GM12878 (cell line): ENCODE results near the gene PSAPL1.

Source experiments
- BRCA1 ChIP-seq: IDR thresholded peaks from 2 replicates; pipeline ENCODE4 v1.6.1; 2011; ENCODE audit warnings: low read depth, low read length, improper control_type of control experiment
- CBX5 ChIP-seq: sonication (generic); IDR thresholded peaks from 2 replicates; pipeline ENCODE4 v1.6.1; 2016; ENCODE audit warnings: low read depth, moderate library complexity, mild to moderate bottlenecking, inconsistent platforms
- CTCF ChIP-seq, 3 experiments: IDR thresholded peaks in 2 of 3; conservative IDR thresholded peaks in 1 of 3; 2 replicates each; pipeline ENCODE4 v1.5.1; 2011; ENCODE audit warnings: low read depth in 3 of 3, low read length in 3 of 3, mild to moderate bottlenecking in 3 of 3, control low read depth in 2 of 3, moderate library complexity in 2 of 3, inconsistent platforms in 1 of 3, mixed read lengths in 1 of 3; ENCODE audit not compliant: control insufficient read depth in 2 of 3, insufficient read depth in 1 of 3; ENCODE audit errors: extremely low read depth in 1 of 3
- EZH2 ChIP-seq: IDR thresholded peaks from 2 replicates; pipeline ENCODE4 v1.6.1; 2012; ENCODE audit warnings: low read depth, mild to moderate bottlenecking, control low read depth, inconsistent platforms, low read length, borderline replicate concordance; ENCODE audit not compliant: control insufficient read depth
- POLR2A ChIP-seq: IDR thresholded peaks from 2 replicates; pipeline ENCODE4 v1.6.1; 2011; ENCODE audit warnings: low read depth, mild to moderate bottlenecking, low read length
- POLR2AphosphoS5 ChIP-seq: IDR thresholded peaks from 2 replicates; pipeline ENCODE4 v1.6.1; 2011; ENCODE audit warnings: mild to moderate bottlenecking, low read length, inconsistent platforms
- RAD51 ChIP-seq: fragments of 450-650 bp; IDR thresholded peaks from 2 replicates; pipeline ENCODE4 v1.6.1; 2016; ENCODE audit warnings: moderate library complexity, mild to moderate bottlenecking, inconsistent platforms
- SKIL ChIP-seq: fragments of 450-650 bp; IDR thresholded peaks from 2 replicates; pipeline ENCODE4 v1.6.1; 2017; ENCODE audit warnings: mild to moderate bottlenecking, low read depth, inconsistent platforms; ENCODE audit not compliant: poor library complexity, severe bottlenecking
- SP1 ChIP-seq: IDR thresholded peaks from one replicate; pipeline ENCODE4 v1.6.1; 2011; ENCODE audit warnings: low read depth, low read length
- TF ChIP-seq, protein P1 (sequence below): fragments of 450-650 bp; formaldehyde crosslinking; IDR thresholded peaks from 2 replicates; pipeline ENCODE4 v1.4.0; 2020; ENCODE audit warnings: mild to moderate bottlenecking, moderate library complexity

DNA sequence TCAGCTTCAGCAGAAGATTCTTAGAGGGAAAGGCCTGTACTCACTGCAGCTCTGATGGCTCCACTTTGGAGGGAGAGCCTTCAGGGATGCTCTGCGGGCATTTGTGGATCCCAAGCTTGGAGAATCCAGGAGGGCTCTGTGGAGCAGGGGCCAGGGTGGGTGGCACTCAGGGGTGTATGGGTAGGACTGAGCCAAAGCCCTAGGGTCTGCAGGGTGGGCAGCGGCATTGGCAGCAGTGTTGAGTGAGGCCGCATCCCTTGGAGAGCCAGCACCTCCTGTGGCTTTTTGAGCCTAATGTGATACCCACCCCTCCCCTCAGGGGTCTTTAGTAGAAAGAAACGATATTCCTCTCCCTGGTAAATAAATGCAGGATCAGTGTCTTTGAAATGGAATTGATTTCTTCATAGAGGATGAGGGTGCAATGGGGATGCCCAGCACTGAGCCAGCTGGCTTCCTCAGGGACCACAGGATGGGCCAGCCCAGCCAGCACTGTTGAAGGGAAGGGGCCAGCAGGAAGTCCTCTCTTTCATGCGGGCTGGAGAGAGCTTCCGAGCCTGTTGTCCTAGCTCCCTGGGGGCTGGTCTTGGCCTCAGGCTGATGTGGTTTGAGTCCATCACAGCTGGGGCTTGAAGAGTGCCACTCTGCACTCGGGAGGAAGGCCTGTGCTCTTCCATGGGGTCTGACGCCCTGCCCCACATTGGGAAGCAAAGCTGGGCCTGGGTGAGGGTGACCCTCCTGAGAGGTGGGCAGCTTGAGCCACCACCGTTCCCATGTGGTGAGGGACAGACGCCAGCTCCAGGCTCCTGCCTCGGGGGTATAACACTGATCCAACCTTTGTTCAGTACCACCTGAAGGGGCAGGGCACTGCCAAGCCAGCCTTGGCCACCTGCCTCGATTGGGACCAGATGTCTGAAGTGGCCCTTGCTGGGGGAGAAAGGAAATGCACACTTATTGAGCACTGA lies 49.5 kb downstream of the PSAPL1 start:
- TF ChIP-seq BRCA1 (no peak), CBX5 (no peak), POLR2AphosphoS5 (no peak), CTCF (IDR thresholded peaks at IDR 0.05 in 2 of 3, conservative IDR thresholded peaks at IDR 0.05 in 1 of 3; ENCODE audit: control insufficient read depth in 2 of 3, extremely low read depth in 1 of 3, insufficient read depth in 1 of 3, low read depth in 3 of 3, low read length in 3 of 3) (no peak), SP1 (no peak), RAD51 (no peak), POLR2A (no peak), EZH2 (no peak), SKIL (no peak)
- TF ChIP-seq, protein P1, sequence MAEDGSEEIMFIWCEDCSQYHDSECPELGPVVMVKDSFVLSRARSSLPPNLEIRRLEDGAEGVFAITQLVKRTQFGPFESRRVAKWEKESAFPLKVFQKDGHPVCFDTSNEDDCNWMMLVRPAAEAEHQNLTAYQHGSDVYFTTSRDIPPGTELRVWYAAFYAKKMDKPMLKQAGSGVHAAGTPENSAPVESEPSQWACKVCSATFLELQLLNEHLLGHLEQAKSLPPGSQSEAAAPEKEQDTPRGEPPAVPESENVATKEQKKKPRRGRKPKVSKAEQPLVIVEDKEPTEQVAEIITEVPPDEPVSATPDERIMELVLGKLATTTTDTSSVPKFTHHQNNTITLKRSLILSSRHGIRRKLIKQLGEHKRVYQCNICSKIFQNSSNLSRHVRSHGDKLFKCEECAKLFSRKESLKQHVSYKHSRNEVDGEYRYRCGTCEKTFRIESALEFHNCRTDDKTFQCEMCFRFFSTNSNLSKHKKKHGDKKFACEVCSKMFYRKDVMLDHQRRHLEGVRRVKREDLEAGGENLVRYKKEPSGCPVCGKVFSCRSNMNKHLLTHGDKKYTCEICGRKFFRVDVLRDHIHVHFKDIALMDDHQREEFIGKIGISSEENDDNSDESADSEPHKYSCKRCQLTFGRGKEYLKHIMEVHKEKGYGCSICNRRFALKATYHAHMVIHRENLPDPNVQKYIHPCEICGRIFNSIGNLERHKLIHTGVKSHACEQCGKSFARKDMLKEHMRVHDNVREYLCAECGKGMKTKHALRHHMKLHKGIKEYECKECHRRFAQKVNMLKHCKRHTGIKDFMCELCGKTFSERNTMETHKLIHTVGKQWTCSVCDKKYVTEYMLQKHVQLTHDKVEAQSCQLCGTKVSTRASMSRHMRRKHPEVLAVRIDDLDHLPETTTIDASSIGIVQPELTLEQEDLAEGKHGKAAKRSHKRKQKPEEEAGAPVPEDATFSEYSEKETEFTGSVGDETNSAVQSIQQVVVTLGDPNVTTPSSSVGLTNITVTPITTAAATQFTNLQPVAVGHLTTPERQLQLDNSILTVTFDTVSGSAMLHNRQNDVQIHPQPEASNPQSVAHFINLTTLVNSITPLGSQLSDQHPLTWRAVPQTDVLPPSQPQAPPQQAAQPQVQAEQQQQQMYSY (CRISPR knock-in tag): no peak
